A673 (cell line): ENCODE measurements around the gene VRK2. TPM values are rescaled to one million over a fixed set of nuclear protein-coding genes. Genes with fewer than 3 reads are reported as not detected.

Experiments used
- BruUV-seq: library from RNA; stranded (reverse); fragments of 400-500 nt; replicated peaks from 2 replicates; lab custom pipeline; 2021; lab: Mats Ljungman, UMichigan
- CTCF ChIA-PET: fragments of 300-600 bp; sonication (Branson Sonifier 250); formaldehyde crosslinking; loops from one replicate; lab custom pipeline; 2022; ENCODE audit warnings: antibody characterized with exemption; lab: Charles Lee
- POLR2A ChIA-PET: fragments of 300-600 bp; sonication (Branson Sonifier 250); formaldehyde crosslinking; loops from one replicate; lab custom pipeline; 2022; ENCODE audit warnings: antibody characterized with exemption; ENCODE audit not compliant: low non-redundant PET; lab: Charles Lee
- DNase-seq: peaks from one replicate; pipeline ENCODE4 v3.0.0-alpha.2; 2015; ENCODE audit warnings: low spot score
- H3K27ac ChIP-seq: fragments of 200-600 bp; sonication (generic); 2 replicates; pipeline ENCODE4 v1.5.1; 2016; ENCODE audit warnings: mixed run types, low read depth, mild to moderate bottlenecking, mixed read lengths, antibody characterized with exemption, low read length; ENCODE audit not compliant: poor library complexity, severe bottlenecking
- H3K27me3 ChIP-seq: fragments of 200-600 bp; sonication (generic); replicated peaks from 2 replicates; pipeline ENCODE4 v1.6.1; 2017; ENCODE audit warnings: mixed run types, low read depth, mild to moderate bottlenecking, mixed read lengths, antibody characterized with exemption, low read length; ENCODE audit not compliant: insufficient read depth, poor library complexity
- H3K36me3 ChIP-seq: fragments of 200-600 bp; sonication (generic); 2 replicates; pipeline ENCODE4 v1.6.1; 2016; ENCODE audit warnings: mixed run types, mild to moderate bottlenecking, mixed read lengths, antibody characterized with exemption, low read length; ENCODE audit not compliant: insufficient read depth, poor library complexity, severe bottlenecking
- H3K4me1 ChIP-seq: fragments of 200-600 bp; sonication (generic); 2 replicates; pipeline ENCODE4 v1.6.1; 2017; ENCODE audit warnings: mixed run types, mild to moderate bottlenecking, mixed read lengths, antibody characterized with exemption, low read length; ENCODE audit not compliant: insufficient read depth, poor library complexity, severe bottlenecking
- H3K4me3 ChIP-seq: fragments of 200-600 bp; sonication (generic); 2 replicates; pipeline ENCODE4 v1.5.1; 2016; ENCODE audit warnings: low read depth, mixed run types, mild to moderate bottlenecking, mixed read lengths, low read length; ENCODE audit not compliant: poor library complexity, severe bottlenecking
- H3K9me3 ChIP-seq: fragments of 200-600 bp; sonication (generic); 2 replicates; pipeline ENCODE4 v1.6.1; 2016; ENCODE audit warnings: mixed run types, low read depth, mild to moderate bottlenecking, mixed read lengths, antibody characterized with exemption, low read length; ENCODE audit not compliant: poor library complexity, severe bottlenecking
- EZH2 ChIP-seq: fragments of 200-600 bp; sonication (generic); IDR thresholded peaks from 2 replicates; pipeline ENCODE4 v1.6.1; 2017; ENCODE audit warnings: borderline replicate concordance, low read depth, mild to moderate bottlenecking, mixed read lengths, antibody characterized with exemption, low read length; ENCODE audit not compliant: poor library complexity, severe bottlenecking
- intact Hi-C: fragments of 100-400 bp; cut with micrococcal nuclease; formaldehyde crosslinking; loops from one replicate; pipeline ENCODE4 v1.10.0; 2022; ENCODE audit not compliant: unreplicated experiment
- total RNA-seq: library from RNA; stranded (reverse); gene quantifications from 2 replicates; pipeline ENCODE4 v1.2.3, GENCODE V29; 2021
- TF ChIP-seq, protein P1 (sequence below): fragments of 300-800, 200-600 bp; sonication (generic); conservative IDR thresholded peaks from 2 replicates; pipeline ENCODE4 v1.5.1; 2017; ENCODE audit warnings: low read depth, mild to moderate bottlenecking, antibody characterized with exemption, low read length, moderate library complexity, mixed read lengths

The VRK2 gene
- total RNA-seq, 1 experiment from 2014 or later, result 16.1 TPM

DNA sequence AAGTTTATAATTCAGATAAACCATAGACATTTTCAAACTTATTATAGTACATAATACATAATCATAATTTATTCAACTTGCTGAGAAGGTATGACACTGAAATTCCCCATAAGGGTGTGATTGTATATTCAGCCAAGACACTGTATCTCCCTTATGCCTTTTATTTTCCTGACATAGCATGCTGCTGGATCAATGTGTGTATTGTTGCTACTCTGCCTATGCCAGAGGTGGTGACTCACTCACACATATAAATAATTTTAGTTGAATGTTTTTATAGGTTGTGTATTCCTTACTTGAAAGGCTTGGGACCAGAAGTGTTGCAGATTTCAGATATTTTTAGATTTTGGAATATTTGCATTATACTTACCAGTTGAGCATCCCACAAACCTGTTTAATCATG is 86.8 kb downstream of the VRK2 start:
- Histone ChIP-seq H3K4me1 (no peaks in the 10 kb centered on the region), H3K9me3 (no peaks in the 10 kb centered on the region), H3K27ac (no peak overlapping the region), H3K4me3 (no peak overlapping the region), H3K36me3 (no peaks in the 10 kb centered on the region), H3K27me3 (no peaks in the 10 kb centered on the region)
- intact Hi-C loops, result loop anchor here (5.0 to 10.0 kb wide), 3 partner anchors 226 to 1051 kb away; no protein-coding TSS in a partner anchor
- BruUV-seq, result no TSS peak
- DNase-seq, result no peak
- TF ChIP-seq, protein P1, sequence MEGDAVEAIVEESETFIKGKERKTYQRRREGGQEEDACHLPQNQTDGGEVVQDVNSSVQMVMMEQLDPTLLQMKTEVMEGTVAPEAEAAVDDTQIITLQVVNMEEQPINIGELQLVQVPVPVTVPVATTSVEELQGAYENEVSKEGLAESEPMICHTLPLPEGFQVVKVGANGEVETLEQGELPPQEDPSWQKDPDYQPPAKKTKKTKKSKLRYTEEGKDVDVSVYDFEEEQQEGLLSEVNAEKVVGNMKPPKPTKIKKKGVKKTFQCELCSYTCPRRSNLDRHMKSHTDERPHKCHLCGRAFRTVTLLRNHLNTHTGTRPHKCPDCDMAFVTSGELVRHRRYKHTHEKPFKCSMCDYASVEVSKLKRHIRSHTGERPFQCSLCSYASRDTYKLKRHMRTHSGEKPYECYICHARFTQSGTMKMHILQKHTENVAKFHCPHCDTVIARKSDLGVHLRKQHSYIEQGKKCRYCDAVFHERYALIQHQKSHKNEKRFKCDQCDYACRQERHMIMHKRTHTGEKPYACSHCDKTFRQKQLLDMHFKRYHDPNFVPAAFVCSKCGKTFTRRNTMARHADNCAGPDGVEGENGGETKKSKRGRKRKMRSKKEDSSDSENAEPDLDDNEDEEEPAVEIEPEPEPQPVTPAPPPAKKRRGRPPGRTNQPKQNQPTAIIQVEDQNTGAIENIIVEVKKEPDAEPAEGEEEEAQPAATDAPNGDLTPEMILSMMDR, result no peak
- TF ChIP-seq EZH2, result no peak
- POLR2A ChIA-PET, result no interaction called here
- CTCF ChIA-PET, result no interaction called here

DNA sequence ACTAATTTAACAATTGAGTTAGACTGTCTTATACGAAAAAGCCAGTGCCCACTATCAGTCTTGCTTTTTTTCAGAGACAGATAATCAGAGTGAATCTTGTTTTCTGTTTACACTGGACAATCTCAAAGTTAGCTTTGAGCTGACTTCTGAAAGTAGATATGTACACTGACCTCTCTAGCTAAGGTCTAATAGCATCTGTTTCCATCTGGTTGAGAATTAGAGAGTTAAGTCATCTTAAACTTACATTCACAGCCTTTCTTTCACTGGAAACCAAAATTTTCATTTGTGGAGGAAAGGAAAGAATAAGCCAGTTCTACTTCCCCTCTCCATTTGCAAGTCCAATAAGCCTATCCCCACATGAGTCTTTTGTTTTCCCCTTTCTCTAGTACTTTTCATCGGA is 89.3 kb downstream of the VRK2 start:
- ChIA-PET CTCF (no interaction called here), POLR2A (no interaction called here)
- Histone ChIP-seq H3K4me3 (no peak overlapping the region), H3K36me3 (no peaks in the 10 kb centered on the region), H3K4me1 (no peaks in the 10 kb centered on the region), H3K27ac (no peak overlapping the region), H3K9me3 (no peaks in the 10 kb centered on the region), H3K27me3 (no peaks in the 10 kb centered on the region)
- no TSS peak for BruUV-seq
- intact Hi-C loops, result loop anchor here (10.0 kb wide), 1 partner anchor 1049 kb away; no protein-coding TSS in a partner anchor
- DNase-seq, result no peak
- TF ChIP-seq EZH2, result no peak
- TF ChIP-seq, protein P1, result no peak

DNA sequence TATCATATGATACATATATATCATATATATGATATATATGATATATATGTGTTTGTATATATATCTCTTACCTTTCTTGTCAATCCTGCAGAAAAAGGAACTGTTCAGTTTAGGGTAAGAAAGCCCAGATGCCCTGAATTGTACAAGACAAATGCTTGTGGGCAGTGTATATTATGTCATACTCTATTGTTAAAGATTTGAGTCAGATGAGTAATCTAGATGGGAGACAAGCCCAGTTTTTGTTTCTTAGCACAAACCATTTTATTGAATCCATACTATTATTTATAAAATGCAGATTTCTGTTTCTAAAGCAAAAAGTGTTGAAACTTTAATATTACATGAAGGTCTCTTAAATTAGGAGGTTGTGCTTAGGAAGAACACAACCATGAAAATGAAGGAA is 90.6 kb downstream of the VRK2 start:
- no peak overlapping the region for H3K4me3 ChIP-seq
- H3K27me3 ChIP-seq, result no peaks in the 10 kb centered on the region
- no TSS peak for BruUV-seq
- no peaks in the 10 kb centered on the region for H3K4me1 ChIP-seq
- intact Hi-C loops, result loop anchor here (10.0 kb wide), 1 partner anchor 1048 kb away; no protein-coding TSS in a partner anchor
- H3K27ac ChIP-seq, result no peak overlapping the region
- CTCF ChIA-PET, result no interaction called here
- no peaks in the 10 kb centered on the region for H3K9me3 ChIP-seq
- H3K36me3 ChIP-seq, result no peaks in the 10 kb centered on the region
- POLR2A ChIA-PET, result no interaction called here
- no peak for DNase-seq
- no peak for TF ChIP-seq EZH2
- TF ChIP-seq, protein P1, result no peak
